Medulla oblongata (tissue), 1 donor: ENCODE results near the gene KCNE2.
"Not testable (repeated sequence)": the region's sequence is repeated elsewhere in the genome, so short reads cannot be mapped to it uniquely, and the experiment has no call there.

ENCODE experiments used
- DNase-seq: peaks from one replicate; pipeline ENCODE4 v3.0.0-alpha.2; 2015; ENCODE audit errors: extremely low spot score

KCNE2 gene

GRCh38 chr21:34353182-34353581 lies 10.6 kb upstream of the KCNE2 start:
- DNase-seq, result no peak

GRCh38 chr21:34354836-34355235 lies 9.0 kb upstream of the KCNE2 start:
- DNase-seq, result no peak

- no peak for DNase-seq
Measured at GRCh38 chr21:34355570-34355969, 8.2 kb upstream of the KCNE2 start.

GRCh38 chr21:34357889-34358288 lies 5.9 kb upstream of the KCNE2 start:
- no peak for DNase-seq

GRCh38 chr21:34358866-34359265 lies 4.9 kb upstream of the KCNE2 start:
- no peak for DNase-seq

- DNase-seq, result no peak
Measured at GRCh38 chr21:34360488-34361241, 3.1 kb upstream of the KCNE2 start.

GRCh38 chr21:34362136-34362444 lies 1.7 kb upstream of the KCNE2 start:
- DNase-seq, result no peak

GRCh38 chr21:34362670-34363069 lies 1.1 kb upstream of the KCNE2 start:
- no peak for DNase-seq

- DNase-seq, result no peak
Measured at GRCh38 chr21:34364921-34365320, 1.1 kb downstream of the KCNE2 start.

GRCh38 chr21:34365809-34366208 lies 2.0 kb downstream of the KCNE2 start:
- DNase-seq, result no peak

- peak; percentile 76 for DNase-seq
Measured at GRCh38 chr21:34367320-34367935, 3.6 kb downstream of the KCNE2 start.

- DNase-seq, result no peak
Measured at GRCh38 chr21:34369741-34370140, 5.9 kb downstream of the KCNE2 start.

GRCh38 chr21:34372321-34372720 lies 8.5 kb downstream of the KCNE2 start:
- DNase-seq, result no peak

GRCh38 chr21:34374462-34374861 lies 10.7 kb downstream of the KCNE2 start:
- DNase-seq, result not testable (repeated sequence)

- DNase-seq, result not testable (repeated sequence)
Measured at GRCh38 chr21:34374940-34375618, 11.3 kb downstream of the KCNE2 start, which contains the start of gene SMIM11. Gene SMIM11, plus strand, starts transcription at chr21:34375507. Its CDS starts 3,998 bp downstream, at chr21:34379505.

- DNase-seq, result not testable (repeated sequence)
Measured at GRCh38 chr21:34375619-34375972, 11.8 kb downstream of the KCNE2 start.

- DNase-seq, result not testable (repeated sequence)
Measured at GRCh38 chr21:34383138-34383537, 19.3 kb downstream of the KCNE2 start.

GRCh38 chr21:34383724-34384415 lies 20.1 kb downstream of the KCNE2 start:
- DNase-seq, result not testable (repeated sequence)

- DNase-seq, result not testable (repeated sequence)
Measured at GRCh38 chr21:34400522-34400921, 36.7 kb downstream of the KCNE2 start.

GRCh38 chr21:34404742-34405141 lies 40.9 kb downstream of the KCNE2 start:
- not testable (repeated sequence) for DNase-seq

- not testable (repeated sequence) for DNase-seq
Measured at GRCh38 chr21:34405686-34406085, 41.9 kb downstream of the KCNE2 start.

GRCh38 chr21:34406102-34406501 lies 42.3 kb downstream of the KCNE2 start:
- not testable (repeated sequence) for DNase-seq
